H1 (cell line): ENCODE measurements around the gene ZNF511. TPM values are rescaled to one million over a fixed set of nuclear protein-coding genes. Genes with fewer than 3 reads are reported as not detected.

Experiments used
- ATF2 ChIP-seq: IDR thresholded peaks from 2 replicates; pipeline ENCODE4 v1.6.1; 2012; ENCODE audit warnings: low read length, inconsistent platforms
- EGR1 ChIP-seq: IDR thresholded peaks from 2 replicates; pipeline ENCODE4 v1.6.1; 2011; ENCODE audit warnings: low read depth, low read length, borderline replicate concordance
- KDM1A ChIP-seq: fragments of 200-600, 300-600 bp; sonication (generic); IDR thresholded peaks from 2 replicates; pipeline ENCODE4 v1.7.1; 2016; ENCODE audit warnings: mild to moderate bottlenecking, low read length, borderline replicate concordance
- MAFK ChIP-seq: IDR thresholded peaks from 2 replicates; pipeline ENCODE4 v1.6.1; 2012; ENCODE audit warnings: low read depth, mild to moderate bottlenecking, improper control_type of control experiment, low read length
- NANOG ChIP-seq: IDR thresholded peaks from 2 replicates; pipeline ENCODE4 v1.6.1; 2011; ENCODE audit warnings: low read length, low read depth, mild to moderate bottlenecking, inconsistent platforms; ENCODE audit not compliant: insufficient read depth, poor library complexity, severe bottlenecking
- POLR2AphosphoS5 ChIP-seq: IDR thresholded peaks from 2 replicates; pipeline ENCODE4 v1.6.1; 2011; ENCODE audit warnings: low read depth, low read length
- POU5F1 ChIP-seq: IDR thresholded peaks from 2 replicates; pipeline ENCODE4 v1.6.1; 2011; ENCODE audit warnings: low read depth, mild to moderate bottlenecking, low read length, moderate library complexity
- SAP30 ChIP-seq: fragments of 300-600 bp; sonication (generic); IDR thresholded peaks from 2 replicates; pipeline ENCODE4 v1.7.1; 2012; ENCODE audit warnings: low read length, moderate library complexity, mild to moderate bottlenecking, inconsistent platforms; ENCODE audit not compliant: insufficient read depth, insufficient replicate concordance
- TBP ChIP-seq: IDR thresholded peaks from 2 replicates; pipeline ENCODE4 v1.6.1; 2011; ENCODE audit warnings: low read depth, low read length, improper control_type of control experiment
- polyA plus RNA-seq, 7 experiments: library from polyadenylated mRNA; depleted of rRNA in 3 of 7; stranded (reverse) in 5 of 7; unstranded in 2 of 7; fragments of >200 nt in 5 of 7; fragments of 200-250 nt in 2 of 7; gene quantifications; 1 replicate in 5 of 7; 2 replicates in 1 of 7; 4 replicates in 1 of 7; pipeline versions ENCODE4 v1.2.1 to v1.2.3, GENCODE V29; 2011 to 2013; ENCODE audit warnings: missing spikeins in 2 of 7, mixed read lengths in 2 of 7
- total RNA-seq: library from RNA; stranded (reverse); fragmentation: NEBNext Ultra II Directional; extraction: Animal tissue kit (Norgen Biotek cat#: 25700); gene quantifications from 2 replicates; pipeline ENCODE4 v1.2.1, GENCODE V29; 2021
- TF ChIP-seq, protein P1 (sequence below): fragments of 300-600 bp; sonication (generic); IDR thresholded peaks from 2 replicates; pipeline ENCODE4 v1.7.1; 2012; ENCODE audit warnings: low read length, moderate library complexity, mild to moderate bottlenecking, inconsistent platforms; ENCODE audit not compliant: insufficient replicate concordance

Gene ZNF511
- total and polyA plus RNA-seq, 2 of the 8 experiments (the other 6 are each of a cell fraction or from before 2014, with no cell fraction given), result 55.4 to 71.7 TPM

- TF ChIP-seq, protein P1, sequence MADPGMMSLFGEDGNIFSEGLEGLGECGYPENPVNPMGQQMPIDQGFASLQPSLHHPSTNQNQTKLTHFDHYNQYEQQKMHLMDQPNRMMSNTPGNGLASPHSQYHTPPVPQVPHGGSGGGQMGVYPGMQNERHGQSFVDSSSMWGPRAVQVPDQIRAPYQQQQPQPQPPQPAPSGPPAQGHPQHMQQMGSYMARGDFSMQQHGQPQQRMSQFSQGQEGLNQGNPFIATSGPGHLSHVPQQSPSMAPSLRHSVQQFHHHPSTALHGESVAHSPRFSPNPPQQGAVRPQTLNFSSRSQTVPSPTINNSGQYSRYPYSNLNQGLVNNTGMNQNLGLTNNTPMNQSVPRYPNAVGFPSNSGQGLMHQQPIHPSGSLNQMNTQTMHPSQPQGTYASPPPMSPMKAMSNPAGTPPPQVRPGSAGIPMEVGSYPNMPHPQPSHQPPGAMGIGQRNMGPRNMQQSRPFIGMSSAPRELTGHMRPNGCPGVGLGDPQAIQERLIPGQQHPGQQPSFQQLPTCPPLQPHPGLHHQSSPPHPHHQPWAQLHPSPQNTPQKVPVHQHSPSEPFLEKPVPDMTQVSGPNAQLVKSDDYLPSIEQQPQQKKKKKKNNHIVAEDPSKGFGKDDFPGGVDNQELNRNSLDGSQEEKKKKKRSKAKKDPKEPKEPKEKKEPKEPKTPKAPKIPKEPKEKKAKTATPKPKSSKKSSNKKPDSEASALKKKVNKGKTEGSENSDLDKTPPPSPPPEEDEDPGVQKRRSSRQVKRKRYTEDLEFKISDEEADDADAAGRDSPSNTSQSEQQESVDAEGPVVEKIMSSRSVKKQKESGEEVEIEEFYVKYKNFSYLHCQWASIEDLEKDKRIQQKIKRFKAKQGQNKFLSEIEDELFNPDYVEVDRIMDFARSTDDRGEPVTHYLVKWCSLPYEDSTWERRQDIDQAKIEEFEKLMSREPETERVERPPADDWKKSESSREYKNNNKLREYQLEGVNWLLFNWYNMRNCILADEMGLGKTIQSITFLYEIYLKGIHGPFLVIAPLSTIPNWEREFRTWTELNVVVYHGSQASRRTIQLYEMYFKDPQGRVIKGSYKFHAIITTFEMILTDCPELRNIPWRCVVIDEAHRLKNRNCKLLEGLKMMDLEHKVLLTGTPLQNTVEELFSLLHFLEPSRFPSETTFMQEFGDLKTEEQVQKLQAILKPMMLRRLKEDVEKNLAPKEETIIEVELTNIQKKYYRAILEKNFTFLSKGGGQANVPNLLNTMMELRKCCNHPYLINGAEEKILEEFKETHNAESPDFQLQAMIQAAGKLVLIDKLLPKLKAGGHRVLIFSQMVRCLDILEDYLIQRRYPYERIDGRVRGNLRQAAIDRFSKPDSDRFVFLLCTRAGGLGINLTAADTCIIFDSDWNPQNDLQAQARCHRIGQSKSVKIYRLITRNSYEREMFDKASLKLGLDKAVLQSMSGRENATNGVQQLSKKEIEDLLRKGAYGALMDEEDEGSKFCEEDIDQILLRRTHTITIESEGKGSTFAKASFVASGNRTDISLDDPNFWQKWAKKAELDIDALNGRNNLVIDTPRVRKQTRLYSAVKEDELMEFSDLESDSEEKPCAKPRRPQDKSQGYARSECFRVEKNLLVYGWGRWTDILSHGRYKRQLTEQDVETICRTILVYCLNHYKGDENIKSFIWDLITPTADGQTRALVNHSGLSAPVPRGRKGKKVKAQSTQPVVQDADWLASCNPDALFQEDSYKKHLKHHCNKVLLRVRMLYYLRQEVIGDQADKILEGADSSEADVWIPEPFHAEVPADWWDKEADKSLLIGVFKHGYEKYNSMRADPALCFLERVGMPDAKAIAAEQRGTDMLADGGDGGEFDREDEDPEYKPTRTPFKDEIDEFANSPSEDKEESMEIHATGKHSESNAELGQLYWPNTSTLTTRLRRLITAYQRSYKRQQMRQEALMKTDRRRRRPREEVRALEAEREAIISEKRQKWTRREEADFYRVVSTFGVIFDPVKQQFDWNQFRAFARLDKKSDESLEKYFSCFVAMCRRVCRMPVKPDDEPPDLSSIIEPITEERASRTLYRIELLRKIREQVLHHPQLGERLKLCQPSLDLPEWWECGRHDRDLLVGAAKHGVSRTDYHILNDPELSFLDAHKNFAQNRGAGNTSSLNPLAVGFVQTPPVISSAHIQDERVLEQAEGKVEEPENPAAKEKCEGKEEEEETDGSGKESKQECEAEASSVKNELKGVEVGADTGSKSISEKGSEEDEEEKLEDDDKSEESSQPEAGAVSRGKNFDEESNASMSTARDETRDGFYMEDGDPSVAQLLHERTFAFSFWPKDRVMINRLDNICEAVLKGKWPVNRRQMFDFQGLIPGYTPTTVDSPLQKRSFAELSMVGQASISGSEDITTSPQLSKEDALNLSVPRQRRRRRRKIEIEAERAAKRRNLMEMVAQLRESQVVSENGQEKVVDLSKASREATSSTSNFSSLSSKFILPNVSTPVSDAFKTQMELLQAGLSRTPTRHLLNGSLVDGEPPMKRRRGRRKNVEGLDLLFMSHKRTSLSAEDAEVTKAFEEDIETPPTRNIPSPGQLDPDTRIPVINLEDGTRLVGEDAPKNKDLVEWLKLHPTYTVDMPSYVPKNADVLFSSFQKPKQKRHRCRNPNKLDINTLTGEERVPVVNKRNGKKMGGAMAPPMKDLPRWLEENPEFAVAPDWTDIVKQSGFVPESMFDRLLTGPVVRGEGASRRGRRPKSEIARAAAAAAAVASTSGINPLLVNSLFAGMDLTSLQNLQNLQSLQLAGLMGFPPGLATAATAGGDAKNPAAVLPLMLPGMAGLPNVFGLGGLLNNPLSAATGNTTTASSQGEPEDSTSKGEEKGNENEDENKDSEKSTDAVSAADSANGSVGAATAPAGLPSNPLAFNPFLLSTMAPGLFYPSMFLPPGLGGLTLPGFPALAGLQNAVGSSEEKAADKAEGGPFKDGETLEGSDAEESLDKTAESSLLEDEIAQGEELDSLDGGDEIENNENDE, result no peak
- no peak for TF ChIP-seq POU5F1
- TF ChIP-seq POLR2AphosphoS5, result no peak
- TF ChIP-seq ATF2, result no peak
- no peak for TF ChIP-seq SAP30
- TF ChIP-seq TBP, result no peak
- no peak for TF ChIP-seq EGR1
- no peak for TF ChIP-seq NANOG
- no peak for TF ChIP-seq MAFK
- no peak for TF ChIP-seq KDM1A
These were observed 41.4 kb upstream of the ZNF511 start (continued) for GRCh38 chr10:133267293-133267692.
